Activated naive CD4-positive, alpha-beta T cell treated with anti-CD3 and anti-CD28 coated beads for 36 hours (primary cell): ENCODE data around the gene CRIP3. TPM values are rescaled to one million over a fixed set of nuclear protein-coding genes. Genes with fewer than 3 reads are reported as not detected.

Source experiments
- CTCF ChIA-PET: fragments of 350-600 bp; sonication (Branson Sonifier 250); formaldehyde crosslinking; loops from one replicate; lab custom pipeline; 2021; ENCODE audit warnings: antibody characterized with exemption; lab: Charles Lee
- DNase-seq: peaks from one replicate; pipeline ENCODE4 v3.0.0-alpha.2; 2020
- H3K27ac Mint-ChIP-seq: one replicate; pipeline ENCODE4 v1.8.0; 2021; ENCODE audit warnings: mild to moderate bottlenecking, mixed read lengths
- H3K27me3 Mint-ChIP-seq: one replicate; pipeline ENCODE4 v1.8.0; 2021; ENCODE audit warnings: low read depth, mixed read lengths
- H3K36me3 Mint-ChIP-seq: one replicate; pipeline ENCODE4 v1.8.0; 2021; ENCODE audit warnings: low read depth, mixed read lengths
- H3K4me1 Mint-ChIP-seq: one replicate; pipeline ENCODE4 v1.8.0; 2021; ENCODE audit warnings: low read depth, mixed read lengths
- H3K4me3 Mint-ChIP-seq: one replicate; pipeline ENCODE4 v1.8.0; 2021; ENCODE audit warnings: mild to moderate bottlenecking, moderate library complexity, mixed read lengths
- H3K9me3 Mint-ChIP-seq: one replicate; pipeline ENCODE4 v1.8.0; 2021; ENCODE audit warnings: mixed read lengths
- intact Hi-C: fragments of 100-400 bp; cut with micrococcal nuclease; formaldehyde crosslinking; loops from one replicate; pipeline ENCODE4 v1.15.1; 2023
- total RNA-seq, 2 experiments: library from RNA; stranded (reverse); gene quantifications; one replicate each; pipeline ENCODE4 v1.2.3, GENCODE V29; 2021

The CRIP3 gene
- total RNA-seq, 2 experiments from 2014 or later: 2.9 to 3.1 TPM

GRCh38 chr6:43263314-43264178 lies 45.1 kb downstream of the CRIP3 start:
- no peaks in the 10 kb centered on the region for H3K27me3 Mint-ChIP-seq
- H3K9me3 Mint-ChIP-seq: no peaks in the 10 kb centered on the region
- H3K36me3 Mint-ChIP-seq: no peaks in the 10 kb centered on the region
- H3K27ac Mint-ChIP-seq: no peak overlapping the region
- H3K4me3 Mint-ChIP-seq: no peak overlapping the region
- no peaks in the 10 kb centered on the region for H3K4me1 Mint-ChIP-seq
- intact Hi-C loops: loop anchor here (1.0 kb wide), 3 partner anchors 71 to 243 kb away; no protein-coding TSS in a partner anchor
- peak; percentile 88 for DNase-seq
- CTCF ChIA-PET: interaction anchor here (0.6 to 3.5 kb wide), 7 partner anchors 135 to 325 kb away, joined by 3 to 22 read pairs (median 4); no protein-coding TSS in a partner anchor

GRCh38 chr6:43262780-43263313 lies 45.8 kb downstream of the CRIP3 start:
- H3K4me3 Mint-ChIP-seq: no peak overlapping the region
- H3K27ac Mint-ChIP-seq: no peak overlapping the region
- intact Hi-C loops: loop anchor here (1.0 kb wide), 3 partner anchors 71 to 243 kb away; no protein-coding TSS in a partner anchor
- no peaks in the 10 kb centered on the region for H3K27me3 Mint-ChIP-seq
- H3K9me3 Mint-ChIP-seq: no peaks in the 10 kb centered on the region
- no peaks in the 10 kb centered on the region for H3K4me1 Mint-ChIP-seq
- no peaks in the 10 kb centered on the region for H3K36me3 Mint-ChIP-seq
- no peak for DNase-seq
- CTCF ChIA-PET: interaction anchor here (0.8 to 1.8 kb wide), 3 partner anchors 135 to 244 kb away, joined by 3 to 13 read pairs (median 7); no protein-coding TSS in a partner anchor

- Mint-ChIP-seq H3K4me1 (no peaks in the 10 kb centered on the region), H3K4me3 (no peak overlapping the region), H3K36me3 (no peaks in the 10 kb centered on the region), H3K27me3 (no peaks in the 10 kb centered on the region), H3K27ac (no peak overlapping the region), H3K9me3 (no peaks in the 10 kb centered on the region)
- DNase-seq: no peak
- CTCF ChIA-PET: interaction anchor here (0.7 to 1.8 kb wide), 6 partner anchors 10 to 245 kb away, joined by 3 to 13 read pairs (median 5); no protein-coding TSS in a partner anchor
- intact Hi-C loops: no loop called here
These were observed 46.4 kb downstream of the CRIP3 start for GRCh38 chr6:43262000-43262779.

- Mint-ChIP-seq H3K9me3 (no peaks in the 10 kb centered on the region), H3K27ac (no peak overlapping the region), H3K27me3 (no peaks in the 10 kb centered on the region), H3K4me3 (no peak overlapping the region), H3K4me1 (no peaks in the 10 kb centered on the region), H3K36me3 (no peaks in the 10 kb centered on the region)
- CTCF ChIA-PET: interaction anchor here (1.1 to 1.8 kb wide), 2 partner anchors 95 to 246 kb away, joined by 3 to 13 read pairs; no protein-coding TSS in a partner anchor
- intact Hi-C loops: no loop called here
- DNase-seq: no peak
These were observed 47.4 kb downstream of the CRIP3 start for GRCh38 chr6:43261198-43261597.

- H3K9me3 Mint-ChIP-seq: no peaks in the 10 kb centered on the region
- CTCF ChIA-PET: interaction anchor here (0.6 kb wide), 1 partner anchor 243 kb away, joined by 4 read pairs; no protein-coding TSS in a partner anchor
- no peak for DNase-seq
- no peaks in the 10 kb centered on the region for H3K36me3 Mint-ChIP-seq
- intact Hi-C loops: no loop called here
- peaks cover under 1% of the 10 kb centered on the region for H3K27me3 Mint-ChIP-seq
- no peak overlapping the region for H3K4me3 Mint-ChIP-seq
- H3K27ac Mint-ChIP-seq: no peak overlapping the region
- H3K4me1 Mint-ChIP-seq: no peaks in the 10 kb centered on the region
These were observed 47.8 kb downstream of the CRIP3 start for GRCh38 chr6:43260791-43261190.

- Mint-ChIP-seq H3K4me1 (peaks cover 4% of the 10 kb centered on the region), H3K27ac (no peak overlapping the region), H3K27me3 (peaks cover 2% of the 10 kb centered on the region), H3K4me3 (no peak overlapping the region), H3K9me3 (no peaks in the 10 kb centered on the region), H3K36me3 (no peaks in the 10 kb centered on the region)
- intact Hi-C loops: no loop called here
- CTCF ChIA-PET: interaction anchor here (0.9 kb wide), 1 partner anchor 236 kb away, joined by 4 read pairs; no protein-coding TSS in a partner anchor
- no peak for DNase-seq
These were observed 49.6 kb downstream of the CRIP3 start for GRCh38 chr6:43258807-43259686.

GRCh38 chr6:43258180-43258579 lies 50.4 kb downstream of the CRIP3 start:
- Mint-ChIP-seq H3K36me3 (no peaks in the 10 kb centered on the region), H3K4me1 (peaks cover 6% of the 10 kb centered on the region), H3K4me3 (no peak overlapping the region), H3K27me3 (peaks cover 2% of the 10 kb centered on the region), H3K9me3 (no peaks in the 10 kb centered on the region), H3K27ac (no peak overlapping the region)
- intact Hi-C loops: no loop called here
- CTCF ChIA-PET: interaction anchor here (0.9 kb wide), 1 partner anchor 237 kb away, joined by 4 read pairs; no protein-coding TSS in a partner anchor
- DNase-seq: no peak

GRCh38 chr6:43257367-43258145 lies 51.1 kb downstream of the CRIP3 start:
- CTCF ChIA-PET: interaction anchor here (0.6 to 0.9 kb wide), 2 partner anchors 237 to 281 kb away, joined by 4 to 5 read pairs; no protein-coding TSS in a partner anchor
- H3K27me3 Mint-ChIP-seq: peaks cover 7% of the 10 kb centered on the region
- peaks cover 6% of the 10 kb centered on the region for H3K4me1 Mint-ChIP-seq
- no peaks in the 10 kb centered on the region for H3K9me3 Mint-ChIP-seq
- no peaks in the 10 kb centered on the region for H3K36me3 Mint-ChIP-seq
- intact Hi-C loops: no loop called here
- H3K4me3 Mint-ChIP-seq: no peak overlapping the region
- no peak for DNase-seq
- no peak overlapping the region for H3K27ac Mint-ChIP-seq

- Mint-ChIP-seq H3K4me1 (peaks cover 7% of the 10 kb centered on the region), H3K4me3 (no peak overlapping the region), H3K9me3 (no peaks in the 10 kb centered on the region), H3K36me3 (no peaks in the 10 kb centered on the region), H3K27ac (no peak overlapping the region), H3K27me3 (peaks cover 10% of the 10 kb centered on the region)
- intact Hi-C loops: no loop called here
- DNase-seq: no peak
- CTCF ChIA-PET: interaction anchor here (0.6 kb wide), 2 partner anchors 127 to 281 kb away, joined by 4 to 5 read pairs; no protein-coding TSS in a partner anchor
These were observed 51.8 kb downstream of the CRIP3 start for GRCh38 chr6:43256670-43257366.
